PC-9 (cell line): ENCODE data around the gene MBOAT2.

Source experiments
- EZH2 ChIP-seq: fragments of 200-600 bp; sonication (generic); IDR thresholded peaks from 2 replicates; pipeline ENCODE4 v1.8.0; 2017; ENCODE audit warnings: antibody characterized with exemption, low read depth
- TF ChIP-seq, protein P1 (sequence below): fragments of 200-600 bp; sonication (generic); conservative IDR thresholded peaks from 2 replicates; pipeline ENCODE4 v1.6.1; 2017; ENCODE audit warnings: mixed run types, antibody characterized with exemption, mild to moderate bottlenecking, moderate library complexity

DNA sequence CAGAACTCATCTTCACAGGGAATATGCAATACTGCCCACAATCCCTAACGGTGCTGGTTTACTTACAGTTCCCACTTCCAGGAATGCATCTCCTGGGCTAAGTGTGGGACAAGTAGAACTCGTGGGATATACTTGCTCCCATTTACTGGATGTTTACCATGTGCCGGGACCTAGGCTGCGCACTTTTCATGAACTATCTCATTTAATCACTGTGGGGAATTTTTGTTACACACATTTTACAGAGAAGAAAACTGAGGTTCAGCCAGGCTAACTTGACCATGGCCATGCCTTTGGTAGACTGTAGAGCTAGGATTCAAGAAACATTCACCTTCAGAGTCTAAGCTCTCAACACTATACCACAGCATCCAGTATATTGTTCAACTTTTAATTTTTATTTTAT, 24.4 kb upstream of the MBOAT2 start:
- TF ChIP-seq EZH2, result no peak
- TF ChIP-seq, protein P1, sequence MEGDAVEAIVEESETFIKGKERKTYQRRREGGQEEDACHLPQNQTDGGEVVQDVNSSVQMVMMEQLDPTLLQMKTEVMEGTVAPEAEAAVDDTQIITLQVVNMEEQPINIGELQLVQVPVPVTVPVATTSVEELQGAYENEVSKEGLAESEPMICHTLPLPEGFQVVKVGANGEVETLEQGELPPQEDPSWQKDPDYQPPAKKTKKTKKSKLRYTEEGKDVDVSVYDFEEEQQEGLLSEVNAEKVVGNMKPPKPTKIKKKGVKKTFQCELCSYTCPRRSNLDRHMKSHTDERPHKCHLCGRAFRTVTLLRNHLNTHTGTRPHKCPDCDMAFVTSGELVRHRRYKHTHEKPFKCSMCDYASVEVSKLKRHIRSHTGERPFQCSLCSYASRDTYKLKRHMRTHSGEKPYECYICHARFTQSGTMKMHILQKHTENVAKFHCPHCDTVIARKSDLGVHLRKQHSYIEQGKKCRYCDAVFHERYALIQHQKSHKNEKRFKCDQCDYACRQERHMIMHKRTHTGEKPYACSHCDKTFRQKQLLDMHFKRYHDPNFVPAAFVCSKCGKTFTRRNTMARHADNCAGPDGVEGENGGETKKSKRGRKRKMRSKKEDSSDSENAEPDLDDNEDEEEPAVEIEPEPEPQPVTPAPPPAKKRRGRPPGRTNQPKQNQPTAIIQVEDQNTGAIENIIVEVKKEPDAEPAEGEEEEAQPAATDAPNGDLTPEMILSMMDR, result no peak
